ENCODE data around the gene PHOSPHO2. TPM values are rescaled to one million over a fixed set of nuclear protein-coding genes. Genes with fewer than 3 reads are reported as not detected.

PHOSPHO2 gene
- total and polyA plus RNA-seq, 10 of the 15 experiments (the other 5 are each of a cell fraction or from before 2014, with no cell fraction given) = 2.7 to 7.6 (median 4.2) TPM

GRCh38 chr2:169659320-169659719 lies 34.9 kb upstream of the PHOSPHO2 start (continued):
- TF ChIP-seq MYC (IDR thresholded peaks at IDR 0.05; ENCODE audit: insufficient read depth, insufficient read length, insufficient replicate concordance, low read length, severe bottlenecking) (no peak), LARP7 (IDR thresholded peaks at IDR 0.05) (no peak), SMAD5 (IDR thresholded peaks at IDR 0.05; ENCODE audit: low read depth) (no peak), KAT2A (conservative IDR thresholded peaks at IDR 0.05; ENCODE audit: control insufficient read depth, low read depth, low read length) (no peak), ZNF207 (IDR thresholded peaks at IDR 0.05; ENCODE audit: borderline replicate concordance) (no peak), FOS (IDR thresholded peaks at IDR 0.05; ENCODE audit: borderline replicate concordance, extremely low read depth, insufficient read length) (no peak), IRF5 (IDR thresholded peaks at IDR 0.05; ENCODE audit: borderline replicate concordance) (no peak), ZZZ3 (IDR thresholded peaks at IDR 0.05; ENCODE audit: control insufficient read depth, insufficient read length, low read depth) (no peak), MTA2 (IDR thresholded peaks at IDR 0.05; ENCODE audit: low read depth) (no peak), CREB1 (IDR thresholded peaks at IDR 0.05; ENCODE audit: low read depth) (no peak), SMAD1 (IDR thresholded peaks at IDR 0.05; ENCODE audit: low read depth, partially characterized antibody) (no peak), ESRRA (IDR thresholded peaks at IDR 0.05; ENCODE audit: low read length) (no peak), KDM1A (IDR thresholded peaks at IDR 0.05; ENCODE audit: borderline replicate concordance) (no peak), HDGF (IDR thresholded peaks at IDR 0.05) (no peak), IKZF1 (conservative IDR thresholded peaks at IDR 0.05) (peak; percentile 62), CREM (IDR thresholded peaks at IDR 0.05; ENCODE audit: low read depth) (no peak), BACH1 (IDR thresholded peaks at IDR 0.05; ENCODE audit: borderline replicate concordance) (no peak; the same call in 1 of the 2 replicates), NBN (IDR thresholded peaks at IDR 0.05) (no peak)
- TF ChIP-seq, protein P1, sequence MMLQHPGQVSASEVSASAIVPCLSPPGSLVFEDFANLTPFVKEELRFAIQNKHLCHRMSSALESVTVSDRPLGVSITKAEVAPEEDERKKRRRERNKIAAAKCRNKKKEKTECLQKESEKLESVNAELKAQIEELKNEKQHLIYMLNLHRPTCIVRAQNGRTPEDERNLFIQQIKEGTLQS (IDR thresholded peaks at IDR 0.05; ENCODE audit: borderline replicate concordance, extremely low read depth, low read depth, low read length) = no peak
- TF ChIP-seq, protein P2, sequence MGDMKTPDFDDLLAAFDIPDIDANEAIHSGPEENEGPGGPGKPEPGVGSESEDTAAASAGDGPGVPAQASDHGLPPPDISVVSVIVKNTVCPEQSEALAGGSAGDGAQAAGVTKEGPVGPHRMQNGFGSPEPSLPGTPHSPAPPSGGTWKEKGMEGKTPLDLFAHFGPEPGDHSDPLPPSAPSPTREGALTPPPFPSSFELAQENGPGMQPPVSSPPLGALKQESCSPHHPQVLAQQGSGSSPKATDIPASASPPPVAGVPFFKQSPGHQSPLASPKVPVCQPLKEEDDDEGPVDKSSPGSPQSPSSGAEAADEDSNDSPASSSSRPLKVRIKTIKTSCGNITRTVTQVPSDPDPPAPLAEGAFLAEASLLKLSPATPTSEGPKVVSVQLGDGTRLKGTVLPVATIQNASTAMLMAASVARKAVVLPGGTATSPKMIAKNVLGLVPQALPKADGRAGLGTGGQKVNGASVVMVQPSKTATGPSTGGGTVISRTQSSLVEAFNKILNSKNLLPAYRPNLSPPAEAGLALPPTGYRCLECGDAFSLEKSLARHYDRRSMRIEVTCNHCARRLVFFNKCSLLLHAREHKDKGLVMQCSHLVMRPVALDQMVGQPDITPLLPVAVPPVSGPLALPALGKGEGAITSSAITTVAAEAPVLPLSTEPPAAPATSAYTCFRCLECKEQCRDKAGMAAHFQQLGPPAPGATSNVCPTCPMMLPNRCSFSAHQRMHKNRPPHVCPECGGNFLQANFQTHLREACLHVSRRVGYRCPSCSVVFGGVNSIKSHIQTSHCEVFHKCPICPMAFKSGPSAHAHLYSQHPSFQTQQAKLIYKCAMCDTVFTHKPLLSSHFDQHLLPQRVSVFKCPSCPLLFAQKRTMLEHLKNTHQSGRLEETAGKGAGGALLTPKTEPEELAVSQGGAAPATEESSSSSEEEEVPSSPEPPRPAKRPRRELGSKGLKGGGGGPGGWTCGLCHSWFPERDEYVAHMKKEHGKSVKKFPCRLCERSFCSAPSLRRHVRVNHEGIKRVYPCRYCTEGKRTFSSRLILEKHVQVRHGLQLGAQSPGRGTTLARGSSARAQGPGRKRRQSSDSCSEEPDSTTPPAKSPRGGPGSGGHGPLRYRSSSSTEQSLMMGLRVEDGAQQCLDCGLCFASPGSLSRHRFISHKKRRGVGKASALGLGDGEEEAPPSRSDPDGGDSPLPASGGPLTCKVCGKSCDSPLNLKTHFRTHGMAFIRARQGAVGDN (IDR thresholded peaks at IDR 0.05) = 0 out of 2 replicates have a peak, but pooled peaks have one; percentile 24
- TF ChIP-seq, protein P3, sequence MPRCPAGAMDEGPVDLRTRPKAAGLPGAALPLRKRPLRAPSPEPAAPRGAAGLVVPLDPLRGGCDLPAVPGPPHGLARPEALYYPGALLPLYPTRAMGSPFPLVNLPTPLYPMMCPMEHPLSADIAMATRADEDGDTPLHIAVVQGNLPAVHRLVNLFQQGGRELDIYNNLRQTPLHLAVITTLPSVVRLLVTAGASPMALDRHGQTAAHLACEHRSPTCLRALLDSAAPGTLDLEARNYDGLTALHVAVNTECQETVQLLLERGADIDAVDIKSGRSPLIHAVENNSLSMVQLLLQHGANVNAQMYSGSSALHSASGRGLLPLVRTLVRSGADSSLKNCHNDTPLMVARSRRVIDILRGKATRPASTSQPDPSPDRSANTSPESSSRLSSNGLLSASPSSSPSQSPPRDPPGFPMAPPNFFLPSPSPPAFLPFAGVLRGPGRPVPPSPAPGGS (IDR thresholded peaks at IDR 0.05; ENCODE audit: borderline replicate concordance, insufficient read depth, low read depth, low read length, poor library complexity, severe bottlenecking) = no peak
